HepG2 (cell line): ENCODE results near the gene PDCL3. TPM values are rescaled to one million over a fixed set of nuclear protein-coding genes. Genes with fewer than 3 reads are reported as not detected.

Experiments used
- ATAC-seq: fragments of 200-7000 bp; cut with Tn5 transposase; 3 replicates; pipeline ENCODE4 v1.9.1; 2020; ENCODE audit warnings: mild to moderate bottlenecking, moderate library complexity
- BruUV-seq: library from RNA; stranded (reverse); fragments of 400-500 nt; replicated peaks from 2 replicates; lab custom pipeline; 2021; lab: Mats Ljungman, UMichigan
- CTCF ChIA-PET: fragments of 300-600 bp; formaldehyde crosslinking; extraction: SDS; loops from one replicate; lab custom pipeline; 2021; ENCODE audit warnings: low total read pairs, inconsistent platforms, low intra/inter-chr PET ratio; lab: Yijun Ruan, JAX
- POLR2A ChIA-PET: fragments of 350-600 bp; sonication (Branson Sonifier 250); formaldehyde crosslinking; loops from one replicate; lab custom pipeline; 2020; ENCODE audit warnings: antibody characterized with exemption, inconsistent platforms; lab: Yijun Ruan, JAX
- DNase-seq: peaks from one replicate; pipeline ENCODE4 v3.0.0-alpha.2; 2015; ENCODE audit warnings: low spot score
- FAIRE-seq: peaks from 3 replicates; lab custom pipeline; 2011; peaks lifted over from hg19 to GRCh38; lab: Jason Lieb, UNC
- H2AFZ ChIP-seq: one replicate; pipeline ENCODE4 v1.6.1; 2011; ENCODE audit warnings: low read length, inconsistent platforms
- H3K27ac ChIP-seq: fragments of 300-600 bp; 3 replicates; pipeline ENCODE4 v1.8.0; 2011; ENCODE audit warnings: mixed run types, mild to moderate bottlenecking, mixed read lengths, low read length, inconsistent platforms; ENCODE audit not compliant: insufficient read depth; ENCODE audit errors: extremely low read length
- H3K27me3 ChIP-seq, 2 experiments: fragments of 200-600 bp in 1 of 2; 2 replicates in 1 of 2; 3 replicates in 1 of 2; pipeline versions ENCODE4 v1.6.0 to v1.8.0; 2011; ENCODE audit warnings: low read length in 2 of 2, mild to moderate bottlenecking in 2 of 2, moderate library complexity in 2 of 2, inconsistent platforms in 1 of 2; ENCODE audit not compliant: insufficient read depth in 2 of 2, control insufficient read depth in 1 of 2
- H3K36me3 ChIP-seq, 2 experiments: fragments of 200-600 bp in 1 of 2; replicated peaks in 1 of 2; 2 replicates in 1 of 2; 3 replicates in 1 of 2; pipeline versions ENCODE4 v1.5.1 to v1.8.0; 2011; ENCODE audit warnings: low read length in 2 of 2, inconsistent platforms in 1 of 2; ENCODE audit not compliant: insufficient read depth in 2 of 2, control insufficient read depth in 1 of 2
- H3K4me1 ChIP-seq: 2 replicates; pipeline ENCODE4 v1.5.1; 2012; ENCODE audit warnings: low read length, inconsistent platforms; ENCODE audit not compliant: insufficient read depth
- H3K4me2 ChIP-seq: 2 replicates; pipeline ENCODE4 v1.6.0; 2011; ENCODE audit warnings: low read depth, low read length, inconsistent platforms
- H3K4me3 ChIP-seq, 3 experiments: fragments of 200-600 bp in 1 of 3; sonication (generic), shearing (Covaris generic) in 1 of 3; replicated peaks in 1 of 3; 2 replicates each; pipeline ENCODE4 v1.5.1; 2011 to 2016; ENCODE audit warnings: low read length in 3 of 3, inconsistent platforms in 2 of 3, low read depth in 2 of 3, mild to moderate bottlenecking in 2 of 3, control low read depth in 1 of 3, mixed read lengths in 1 of 3; ENCODE audit not compliant: insufficient read depth in 1 of 3
- H3K79me2 ChIP-seq: one replicate; pipeline ENCODE4 v1.6.1; 2011; ENCODE audit warnings: low read length, inconsistent platforms; ENCODE audit not compliant: insufficient read depth
- H3K9ac ChIP-seq: 2 replicates; pipeline ENCODE4 v1.6.0; 2011; ENCODE audit warnings: mild to moderate bottlenecking, low read depth, low read length, inconsistent platforms; ENCODE audit not compliant: insufficient read depth
- H3K9me3 ChIP-seq: 2 replicates; pipeline ENCODE4 v1.5.1; 2012; ENCODE audit warnings: mild to moderate bottlenecking, low read length
- H4K20me1 ChIP-seq: 2 replicates; pipeline ENCODE4 v1.6.0; 2011; ENCODE audit warnings: inconsistent platforms, mild to moderate bottlenecking, low read length, moderate library complexity; ENCODE audit not compliant: insufficient read depth
- FOXP4 ChIP-seq: sonication (generic); formaldehyde crosslinking; IDR thresholded peaks from 2 replicates; pipeline ENCODE4 v1.4.0; 2020; ENCODE audit warnings: missing genetic modification reagents
- PBX2 ChIP-seq: IDR thresholded peaks from 2 replicates; pipeline ENCODE4 v1.6.1; 2016; ENCODE audit warnings: control low read depth
- ZC3H4 ChIP-seq: sonication (generic); formaldehyde crosslinking; IDR thresholded peaks from 2 replicates; pipeline ENCODE4 v1.4.0; 2020; ENCODE audit warnings: missing genetic modification reagents, borderline replicate concordance
- ZHX1 ChIP-seq: sonication (generic); formaldehyde crosslinking; IDR thresholded peaks from 2 replicates; pipeline ENCODE4 v1.8.1; 2022; ENCODE audit warnings: low read depth, mild to moderate bottlenecking, missing genetic modification reagents
- WGBS: methylation state at CpG from one replicate; pipeline ENCODE4 v1.1.6; 2017; ENCODE audit warnings: low lambda C conversion rate; 5-methylcytosine and 5-hydroxymethylcytosine counted together
- in situ Hi-C: cut with HindIII; loops from 2 replicates; pipeline ENCODE4 v1.10.0; 2017; ENCODE audit warnings: low pct_unique_long_range_greater_than_20kb; ENCODE audit not compliant: extremely low pct_ligation_motif_present
- intact Hi-C: fragments of 100-400 bp; cut with micrococcal nuclease; formaldehyde crosslinking; loops from one replicate; pipeline ENCODE4 v1.10.0; 2022; ENCODE audit not compliant: unreplicated experiment
- polyA plus RNA-seq, 8 experiments: library from polyadenylated mRNA; depleted of rRNA in 3 of 8; stranded (reverse) in 7 of 8; unstranded in 1 of 8; fragments of >200 nt; fragmentation: Illumina TruSeq in 4 of 8; extraction: Trizol in 4 of 8; gene quantifications; 2 replicates each; pipeline versions ENCODE4 v1.2.1 to v1.2.3, GENCODE V29; 2011 to 2016; ENCODE audit warnings: low read depth in 4 of 8, missing spikeins in 1 of 8, mixed read lengths in 1 of 8; ENCODE audit not compliant: insufficient read depth in 1 of 8
- total RNA-seq, 5 experiments: library from RNA; depleted of rRNA; stranded (reverse); fragments of >200 nt; fragmentation: Illumina TruSeq; extraction: Trizol; gene quantifications; 2 replicates each; pipeline ENCODE4 v1.2.3, GENCODE V29; 2016; ENCODE audit warnings: low read depth in 1 of 5

Gene PDCL3
- total and polyA plus RNA-seq, 2 of the 13 experiments (the other 11 are each of a cell fraction or from before 2014, with no cell fraction given) = 14.4 to 24.4 TPM

GRCh38 chr2:100612388-100613000, 49.7 kb downstream of the PDCL3 start:
- no peak overlapping the region for H3K4me3 ChIP-seq
- intact Hi-C loops = no loop called here
- H3K27me3 ChIP-seq = peaks cover 5 to 68% of the 10 kb centered on the region in 2 experiments; a peak in 4 of 5 replicates
- BruUV-seq = no TSS peak
- POLR2A ChIA-PET = no interaction called here
- in situ Hi-C loops = loop anchor here (5.0 kb wide), 1 partner anchor 385 kb away; no protein-coding TSS in a partner anchor
- WGBS = 37% methylated on average over 9 of the region's 9 CpGs
- TF ChIP-seq FOXP4 (CRISPR knock-in tag) (no peak), PBX2 (CRISPR knock-in tag) (no peak), ZC3H4 (CRISPR knock-in tag) (no peak), ZHX1 (no peak)
- no peaks in the 10 kb centered on the region for H3K79me2 ChIP-seq
- H2AFZ ChIP-seq = no peak overlapping the region
- no peak overlapping the region for H3K27ac ChIP-seq
- H3K36me3 ChIP-seq = no peaks in the 10 kb centered on the region
- H4K20me1 ChIP-seq = no peaks in the 10 kb centered on the region
- FAIRE-seq = no peak
- H3K9ac ChIP-seq = no peak overlapping the region
- no peak for DNase-seq
- ATAC-seq = no peak
- no peaks in the 10 kb centered on the region for H3K4me1 ChIP-seq
- no peaks in the 10 kb centered on the region for H3K9me3 ChIP-seq
- H3K4me2 ChIP-seq = no peak overlapping the region
- CTCF ChIA-PET = no interaction called here
